SK-N-SH (cell line): Measurements from ENCODE around the gene PHC3.

Source experiments
- ELF1 ChIP-seq: IDR thresholded peaks from 2 replicates; pipeline ENCODE4 v1.4.0; 2012
- EP300 ChIP-seq, 2 experiments: IDR thresholded peaks; 2 replicates each; pipeline versions ENCODE4 v1.4.0 to v1.6.1; 2012; ENCODE audit warnings: borderline replicate concordance in 1 of 2, low read depth in 1 of 2, low read length in 1 of 2
- FOXJ3 ChIP-seq: sonication (generic); formaldehyde crosslinking; IDR thresholded peaks from 2 replicates; pipeline ENCODE4 v1.5.1; 2020; ENCODE audit warnings: mild to moderate bottlenecking, missing genetic modification reagents
- FOXM1 ChIP-seq: IDR thresholded peaks from 2 replicates; pipeline ENCODE4 v1.4.0; 2012; ENCODE audit warnings: low read depth, mild to moderate bottlenecking
- NRF1 ChIP-seq: IDR thresholded peaks from 2 replicates; pipeline ENCODE4 v1.6.1; 2012; ENCODE audit warnings: low read depth, mild to moderate bottlenecking, low read length
- TAF1 ChIP-seq: IDR thresholded peaks from 2 replicates; pipeline ENCODE4 v1.6.1; 2012; ENCODE audit warnings: low read depth, mild to moderate bottlenecking, low read length, moderate library complexity, borderline replicate concordance
- TF ChIP-seq, protein P1 (sequence below): fragments of 200-600 bp; sonication (generic); IDR thresholded peaks from 2 replicates; pipeline ENCODE4 v1.6.1; 2017; ENCODE audit warnings: antibody characterized with exemption, mild to moderate bottlenecking, moderate library complexity

DNA sequence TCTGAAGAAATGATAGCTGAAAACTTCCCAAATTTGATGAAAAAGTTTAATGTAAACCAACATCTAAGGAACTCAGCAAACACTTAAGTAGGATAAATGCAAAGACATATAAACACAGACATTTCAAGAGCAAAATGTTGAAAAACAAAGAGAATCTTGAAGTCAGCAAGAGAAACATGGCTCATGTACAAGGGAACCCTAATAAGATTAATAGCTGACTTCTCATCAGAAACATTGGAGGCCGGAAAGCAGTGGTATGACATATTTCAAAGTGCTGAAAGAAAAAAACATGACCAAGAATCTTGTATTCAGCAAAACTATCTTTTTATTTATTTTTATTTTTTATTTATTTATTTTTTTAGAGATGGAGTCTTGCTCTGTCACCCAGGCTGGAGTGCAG lies 30.1 kb upstream of the PHC3 start:
- TF ChIP-seq, protein P1, sequence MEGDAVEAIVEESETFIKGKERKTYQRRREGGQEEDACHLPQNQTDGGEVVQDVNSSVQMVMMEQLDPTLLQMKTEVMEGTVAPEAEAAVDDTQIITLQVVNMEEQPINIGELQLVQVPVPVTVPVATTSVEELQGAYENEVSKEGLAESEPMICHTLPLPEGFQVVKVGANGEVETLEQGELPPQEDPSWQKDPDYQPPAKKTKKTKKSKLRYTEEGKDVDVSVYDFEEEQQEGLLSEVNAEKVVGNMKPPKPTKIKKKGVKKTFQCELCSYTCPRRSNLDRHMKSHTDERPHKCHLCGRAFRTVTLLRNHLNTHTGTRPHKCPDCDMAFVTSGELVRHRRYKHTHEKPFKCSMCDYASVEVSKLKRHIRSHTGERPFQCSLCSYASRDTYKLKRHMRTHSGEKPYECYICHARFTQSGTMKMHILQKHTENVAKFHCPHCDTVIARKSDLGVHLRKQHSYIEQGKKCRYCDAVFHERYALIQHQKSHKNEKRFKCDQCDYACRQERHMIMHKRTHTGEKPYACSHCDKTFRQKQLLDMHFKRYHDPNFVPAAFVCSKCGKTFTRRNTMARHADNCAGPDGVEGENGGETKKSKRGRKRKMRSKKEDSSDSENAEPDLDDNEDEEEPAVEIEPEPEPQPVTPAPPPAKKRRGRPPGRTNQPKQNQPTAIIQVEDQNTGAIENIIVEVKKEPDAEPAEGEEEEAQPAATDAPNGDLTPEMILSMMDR, result no peak
- TF ChIP-seq FOXM1 (no peak), TAF1 (no peak), NRF1 (no peak), ELF1 (no peak), FOXJ3 (no peak), EP300 (IDR thresholded peaks at IDR 0.05; ENCODE audit: borderline replicate concordance in 1 of 2, low read depth in 1 of 2, low read length in 1 of 2) (no peak)
